GM19099 (cell line): Measurements from ENCODE around the gene ITGAL.
A peak's percentile ranks its signal among the peaks of the same experiment; 100 is the strongest.

Source experiments
- POLR2A ChIP-seq: IDR thresholded peaks from 3 replicates; pipeline ENCODE4 v1.6.1; 2011; ENCODE audit warnings: low read depth; ENCODE audit not compliant: insufficient read length; ENCODE audit errors: extremely low read depth

The ITGAL gene

GRCh38 chr16:30565984-30566383 lies 93.4 kb downstream of the ITGAL start:
- no peak for TF ChIP-seq POLR2A

- no peak for TF ChIP-seq POLR2A
These were observed 94.0 kb downstream of the ITGAL start for GRCh38 chr16:30566531-30566930.

GRCh38 chr16:30567160-30567990 lies 94.8 kb downstream of the ITGAL start:
- TF ChIP-seq POLR2A = no peak

- peak; percentile 11 for TF ChIP-seq POLR2A
These were observed 95.6 kb downstream of the ITGAL start for GRCh38 chr16:30567991-30568638.

- no peak for TF ChIP-seq POLR2A
These were observed 96.7 kb downstream of the ITGAL start for GRCh38 chr16:30569281-30569680.

GRCh38 chr16:30569746-30570635 lies 97.4 kb downstream of the ITGAL start:
- TF ChIP-seq POLR2A = no peak

GRCh38 chr16:30570636-30571444 lies 98.3 kb downstream of the ITGAL start:
- TF ChIP-seq POLR2A = no peak

- TF ChIP-seq POLR2A = peak; percentile 69
These were observed 99.1 kb downstream of the ITGAL start, which contains the start of gene ZNF688 for GRCh38 chr16:30571445-30572322. TSS of gene ZNF688 (minus strand) at chr16:30571714. CDS start at chr16:30571629, 85 bp downstream.
